GM15510 (cell line): ENCODE measurements around the gene TRIM31.

ENCODE experiments used
- POLR2A ChIP-seq: IDR thresholded peaks from 3 replicates; pipeline ENCODE4 v1.6.1; 2011; ENCODE audit warnings: borderline replicate concordance; ENCODE audit not compliant: insufficient read length; ENCODE audit errors: extremely low read depth

TRIM31 gene

DNA sequence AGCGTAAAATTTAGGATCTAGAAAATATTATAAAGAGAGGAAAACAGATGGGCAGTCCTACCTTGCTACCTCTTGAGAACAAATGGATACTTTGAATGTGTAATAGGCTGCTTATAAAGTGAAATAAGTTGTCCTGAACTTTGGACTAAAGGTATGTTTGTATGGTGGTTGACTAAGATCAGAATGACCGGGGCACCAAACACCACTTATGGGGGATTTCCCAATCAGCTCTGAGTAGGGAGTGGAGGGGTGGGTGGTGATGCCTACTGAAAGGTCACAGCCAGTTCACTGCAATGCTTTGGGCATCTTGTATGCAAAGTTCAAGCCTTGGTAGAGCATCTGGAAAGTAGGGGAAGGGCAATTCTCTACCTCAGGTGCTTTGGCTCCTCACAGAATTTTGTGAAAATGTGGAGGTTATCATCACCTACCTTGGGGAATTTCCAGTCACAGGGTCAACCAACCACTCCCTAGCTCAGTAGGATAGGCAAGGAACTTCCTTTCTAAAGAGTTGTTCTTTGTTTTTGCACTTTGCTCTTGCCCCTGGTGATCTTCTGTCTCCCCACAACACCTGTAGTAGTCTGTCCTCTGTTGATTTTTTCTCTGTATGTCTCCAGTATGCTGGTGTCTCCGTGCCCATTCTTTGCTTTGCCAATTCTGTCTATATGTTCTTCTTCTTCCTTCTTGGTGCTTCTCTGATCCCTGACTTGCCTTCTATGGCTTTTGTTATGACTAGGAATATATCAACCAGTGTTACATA, at the start of gene TRIM31:
Gene TRIM31, minus strand, starts transcription at position 88 of the 757 bp plus-strand sequence. CDS start 285 bp downstream, outside the sequence.
- no peak for TF ChIP-seq POLR2A

DNA sequence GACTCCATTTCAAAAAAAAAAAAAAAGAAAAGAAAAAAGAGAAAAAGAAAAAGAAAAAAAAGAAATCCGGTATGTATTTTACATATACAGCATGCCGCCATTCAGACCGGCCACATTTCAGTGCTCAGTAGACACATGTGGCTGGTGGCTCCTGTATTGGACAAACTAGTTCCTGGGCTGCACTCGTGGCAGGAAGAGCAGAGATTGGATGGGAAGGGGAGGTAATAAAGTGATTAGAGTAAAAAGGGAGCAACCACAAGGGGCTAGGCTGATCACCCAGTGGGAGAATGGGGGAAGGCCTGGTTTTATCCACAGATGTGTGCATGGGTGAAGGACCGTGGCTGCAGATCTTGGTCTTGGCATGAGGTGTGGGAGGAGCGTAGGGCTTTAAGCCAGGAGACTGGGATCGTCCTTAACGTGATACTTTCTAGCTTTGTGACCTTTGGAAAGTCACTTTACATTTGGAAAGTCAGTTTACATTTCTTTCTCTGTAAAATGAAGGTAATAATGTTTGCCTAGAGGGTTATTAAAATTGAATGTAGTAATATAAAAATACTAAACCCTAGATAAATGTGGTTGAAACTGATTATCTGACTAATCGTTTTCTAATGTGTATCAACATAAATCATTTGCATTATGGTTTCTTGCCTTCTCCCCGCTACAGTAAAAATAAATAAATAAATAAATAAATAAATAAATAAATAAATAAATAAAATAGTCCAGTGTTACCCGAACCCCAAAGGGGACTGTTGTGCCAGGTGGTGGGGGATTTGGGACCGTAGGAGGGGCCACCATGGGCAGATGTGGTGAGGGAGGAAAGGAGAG, 49.6 kb upstream of the TRIM31 start:
- no peak for TF ChIP-seq POLR2A

- TF ChIP-seq POLR2A: no peak
These were observed 48.1 kb upstream of the TRIM31 start, which contains the start of gene TRIM10 for GRCh38 chr6:30160785-30161531. TSS of gene TRIM10 (minus strand) at chr6:30161211. CDS start at chr6:30160858, 353 bp downstream.

DNA sequence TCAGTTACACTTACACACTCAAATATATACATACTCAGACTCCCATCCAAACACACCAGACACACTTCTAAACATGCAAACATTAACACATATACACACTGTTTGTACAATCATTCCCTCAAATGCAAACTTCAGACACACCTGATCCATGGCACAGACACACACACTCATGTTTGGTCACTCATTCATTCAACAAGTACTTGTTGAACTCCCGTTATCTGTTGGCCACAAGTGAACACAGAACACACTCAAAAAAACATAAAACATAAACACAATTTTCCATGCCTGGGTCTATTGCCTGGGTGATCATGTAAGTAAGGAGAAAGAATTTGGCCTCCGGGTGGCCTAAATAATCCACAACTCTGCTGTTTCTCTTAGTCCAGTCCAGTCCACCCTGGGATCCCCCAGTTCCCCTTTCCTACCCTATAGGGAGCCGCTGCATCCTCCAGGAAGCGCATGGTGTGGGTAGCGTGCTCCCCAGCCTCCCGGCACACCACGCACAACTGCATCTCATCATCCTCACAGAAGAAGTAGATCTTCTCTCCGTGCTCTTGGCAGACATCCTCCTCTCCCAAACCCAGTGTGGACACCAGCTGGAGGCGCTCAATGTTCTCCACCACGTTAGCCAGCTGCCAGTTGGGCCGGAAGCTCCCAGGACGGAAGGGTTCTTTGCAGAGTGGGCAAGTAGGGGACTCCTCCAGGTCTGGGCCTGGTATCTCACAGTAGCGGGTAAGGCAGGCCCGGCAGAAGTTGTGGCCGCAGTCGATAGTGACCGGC, 47.3 kb upstream of the TRIM31 start:
- no peak for TF ChIP-seq POLR2A

GRCh38 chr6:30158475-30159040, 45.7 kb upstream of the TRIM31 start:
- no peak for TF ChIP-seq POLR2A

DNA sequence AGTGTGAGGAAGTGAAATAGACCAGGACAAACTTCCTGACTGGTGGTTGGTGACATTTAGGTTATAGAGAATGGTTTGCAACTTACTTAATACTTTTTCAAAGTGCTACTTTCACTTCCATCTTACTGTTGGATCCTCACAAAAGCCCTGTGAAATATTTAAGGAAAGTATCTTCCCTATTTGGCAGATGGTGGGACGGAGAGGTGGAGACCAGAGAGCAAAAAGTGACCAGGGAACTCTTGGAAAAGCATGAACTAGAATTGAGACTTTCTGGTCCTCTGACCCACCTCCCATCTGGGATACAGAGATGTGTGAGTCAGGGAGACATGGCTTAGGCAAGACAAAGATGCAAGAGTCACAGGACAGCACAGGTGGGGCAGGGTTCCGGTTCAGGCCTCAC, 45.1 kb upstream of the TRIM31 start:
- no peak for TF ChIP-seq POLR2A

GRCh38 chr6:30157581-30157980, 44.7 kb upstream of the TRIM31 start:
- TF ChIP-seq POLR2A: no peak

DNA sequence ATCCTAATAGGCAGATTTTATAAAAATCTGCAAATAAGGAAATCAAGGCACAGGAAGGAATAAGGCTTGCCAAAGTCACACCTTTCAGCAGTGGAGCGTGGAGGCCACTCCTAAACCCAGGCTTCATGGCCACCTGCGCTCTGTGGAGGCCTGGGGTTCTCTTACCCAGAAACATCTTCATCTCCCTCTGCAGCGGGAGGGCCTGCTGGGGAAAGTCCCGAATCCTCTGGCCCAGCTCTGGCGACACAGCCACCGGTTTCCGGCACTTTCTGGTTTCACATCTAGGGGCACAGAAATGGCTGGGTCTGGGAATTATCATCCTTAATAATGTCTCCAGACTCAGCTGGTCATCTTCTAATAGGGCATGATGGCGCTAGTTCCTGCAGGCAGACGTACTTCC, 43.9 kb upstream of the TRIM31 start:
- TF ChIP-seq POLR2A: no peak

DNA sequence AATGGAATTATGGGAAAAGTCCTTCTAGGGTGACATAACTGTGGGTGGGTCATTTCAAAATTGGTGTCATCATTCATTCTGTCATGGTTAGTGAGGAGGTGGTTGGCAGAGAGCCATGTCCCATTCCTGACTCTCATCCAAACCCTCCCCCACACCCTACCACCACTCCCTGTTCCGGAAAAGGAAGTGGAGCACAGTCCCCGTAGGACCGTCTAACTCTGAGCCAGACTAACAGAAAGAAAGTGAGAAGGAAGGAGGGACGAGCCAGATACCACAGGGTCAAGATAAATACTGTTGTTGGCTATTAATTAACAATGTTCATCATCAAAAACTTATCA, 43.3 kb upstream of the TRIM31 start:
- TF ChIP-seq POLR2A: no peak

DNA sequence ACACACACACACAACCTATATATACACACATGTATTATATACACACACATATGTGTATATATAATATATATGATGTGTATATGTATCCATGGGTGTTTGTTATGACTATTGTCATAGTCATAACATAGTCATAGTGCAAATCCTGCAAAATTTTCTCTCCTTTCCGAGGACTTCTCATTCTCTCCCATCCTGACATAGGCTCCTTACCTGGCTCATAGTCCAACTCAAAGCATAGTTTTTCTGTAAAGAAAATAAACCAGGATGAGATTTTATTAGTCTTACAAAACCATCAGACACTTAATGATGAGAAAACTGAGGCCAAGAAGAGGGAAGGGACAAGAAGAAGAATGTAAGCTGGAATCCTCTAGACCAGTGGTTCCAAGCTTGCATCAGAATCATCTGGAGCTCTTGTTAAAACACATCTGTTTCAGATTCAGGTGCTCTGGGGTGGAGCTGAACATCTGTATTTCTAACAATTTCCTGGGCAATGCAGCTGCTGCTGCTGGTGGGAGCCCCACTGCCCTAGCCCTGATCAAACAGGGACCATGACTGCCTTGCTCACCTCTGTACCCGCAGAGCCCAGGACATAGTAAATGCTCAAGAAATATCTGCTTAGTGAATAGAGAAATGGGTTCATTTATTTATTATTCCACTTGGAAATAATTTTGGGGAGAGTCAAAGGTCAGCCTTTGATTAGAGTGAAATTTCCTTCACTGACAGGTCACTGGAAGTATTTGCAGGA, 42.8 kb upstream of the TRIM31 start:
- no peak for TF ChIP-seq POLR2A

DNA sequence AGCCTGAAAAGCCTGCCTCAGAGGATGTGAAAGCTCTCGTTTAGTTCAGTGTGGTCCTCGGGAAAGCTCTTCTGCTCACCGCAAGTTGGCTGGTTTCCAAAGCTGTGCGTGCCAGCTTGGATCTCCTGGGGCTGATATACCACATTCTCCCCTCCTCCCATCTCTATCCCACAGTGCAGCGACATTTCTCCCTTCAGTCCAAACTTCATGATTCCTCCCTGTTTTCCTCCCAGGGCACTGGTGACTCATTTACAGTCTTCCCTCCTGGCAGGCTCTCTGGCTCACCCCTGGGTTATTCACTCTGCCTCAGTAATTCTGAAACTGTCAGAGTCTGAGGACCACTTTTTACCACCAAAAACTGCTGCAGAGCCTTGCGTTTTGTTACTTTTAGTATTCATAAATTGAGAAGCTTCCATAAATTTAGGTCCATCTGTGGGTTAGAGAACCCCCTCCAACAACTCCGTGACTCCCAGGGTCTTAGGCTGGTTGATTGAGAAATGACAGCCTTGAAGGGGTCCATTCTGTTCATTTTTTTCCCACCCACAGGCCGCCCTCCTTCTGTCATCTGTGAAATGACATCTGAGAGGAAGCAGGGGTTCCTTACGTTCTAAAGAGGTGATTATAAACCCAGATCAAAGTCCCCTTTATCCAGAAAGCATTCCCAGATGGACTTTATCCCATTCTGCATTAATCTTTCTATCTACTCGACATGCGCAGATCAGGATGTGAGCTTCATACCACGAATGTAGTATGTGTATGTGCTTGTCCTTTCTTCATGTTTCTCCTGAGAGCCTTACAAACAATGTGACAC, 42.0 kb upstream of the TRIM31 start:
- no peak for TF ChIP-seq POLR2A

DNA sequence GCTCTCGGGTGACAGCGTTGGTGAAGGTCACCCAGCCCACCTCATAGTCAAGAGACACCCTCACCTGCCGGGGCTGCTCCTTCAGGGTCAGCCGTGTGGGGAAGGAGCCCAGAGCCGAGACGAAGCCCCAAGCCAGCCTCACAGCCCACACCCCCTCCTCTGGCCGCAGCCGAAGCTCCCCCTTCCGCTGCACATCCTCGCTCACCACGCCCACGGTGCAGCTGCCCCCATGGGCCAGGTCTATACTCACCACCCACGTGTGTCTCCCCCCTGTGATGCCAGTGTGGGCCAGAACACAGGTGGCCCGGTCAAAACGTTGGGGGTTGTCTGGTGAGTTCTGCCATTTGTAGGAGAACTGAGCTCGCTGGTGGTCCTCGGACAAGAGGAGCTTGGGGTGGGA, 41.2 kb upstream of the TRIM31 start:
- no peak for TF ChIP-seq POLR2A

DNA sequence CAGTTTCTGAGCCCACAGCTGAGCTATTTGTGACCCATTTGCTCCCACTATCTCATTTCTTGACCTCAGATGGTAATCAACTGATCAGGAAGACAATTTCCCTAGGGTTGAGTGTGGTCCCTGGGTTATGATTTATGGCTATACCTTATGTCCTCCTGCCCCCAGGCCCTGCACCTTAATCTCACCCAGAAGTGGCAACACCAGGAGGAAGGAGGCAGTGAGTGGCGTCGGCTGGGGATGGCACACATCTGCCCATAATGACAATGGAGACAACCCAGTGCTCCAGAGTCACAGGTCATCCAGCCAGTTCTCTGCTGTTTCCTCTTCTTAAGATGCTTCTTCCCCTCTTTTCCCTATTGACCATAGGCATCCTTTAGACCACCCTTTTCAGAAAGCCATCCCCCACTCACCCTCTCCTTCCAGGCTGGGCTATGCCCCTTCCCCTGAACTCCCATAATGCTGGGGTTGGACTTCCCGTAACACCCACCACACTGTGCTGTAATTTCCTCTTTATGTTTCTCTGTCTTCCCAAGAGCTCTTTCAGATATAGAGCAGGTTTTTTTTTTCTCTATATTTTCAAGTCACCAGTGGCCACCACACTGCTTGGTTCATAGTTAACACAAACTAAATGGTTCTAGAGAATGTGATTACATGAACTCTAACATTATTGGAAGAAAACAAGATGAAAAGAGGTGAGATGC, 40.2 kb upstream of the TRIM31 start:
- no peak for TF ChIP-seq POLR2A
